Kidney (tissue), 14 donors: ENCODE data around the gene LIMK2. TPM values are rescaled to one million over a fixed set of nuclear protein-coding genes. Genes with fewer than 3 reads are reported as not detected.

Experiments used
- DNase-seq, 5 donors: peaks; one replicate each; pipeline ENCODE4 v3.0.0-alpha.2; 2013 to 2020
- FAIRE-seq: peaks from 2 replicates; lab custom pipeline; 2012; peaks lifted over from hg19 to GRCh38; lab: Jason Lieb, UNC
- H3K27ac ChIP-seq, 2 donors: one replicate each; pipeline ENCODE4 v1.7.0; 2013; ENCODE audit warnings: low read depth in 2 of 2, low read length in 2 of 2, inconsistent platforms in 1 of 2
- H3K27me3 ChIP-seq: one replicate; pipeline ENCODE4 v1.7.1; 2013; ENCODE audit warnings: low read length, inconsistent platforms; ENCODE audit not compliant: control insufficient read depth, insufficient read depth
- H3K36me3 ChIP-seq, 3 donors: one replicate each; pipeline versions ENCODE4 v1.7.0 to v1.7.1; 2013; ENCODE audit warnings: low read length in 3 of 3, control low read depth in 1 of 3, inconsistent platforms in 1 of 3; ENCODE audit not compliant: insufficient read depth in 3 of 3, control insufficient read depth in 2 of 3
- H3K4me1 ChIP-seq, 3 donors: one replicate each; pipeline versions ENCODE4 v1.7.0 to v1.7.1; 2013; ENCODE audit warnings: low read length in 3 of 3, inconsistent platforms in 1 of 3, low read depth in 1 of 3; ENCODE audit not compliant: control insufficient read depth in 2 of 3, insufficient read depth in 2 of 3
- H3K4me3 ChIP-seq, 3 donors: one replicate each; pipeline versions ENCODE4 v1.7.0 to v1.8.1; 2013; ENCODE audit warnings: low read length in 3 of 3, control low read depth in 1 of 3, inconsistent platforms in 1 of 3
- H3K9ac ChIP-seq, 3 donors: one replicate each; pipeline versions ENCODE4 v1.7.0 to v1.7.1; 2013; ENCODE audit warnings: low read length in 3 of 3, control low read depth in 1 of 3, inconsistent platforms in 1 of 3
- H3K9me3 ChIP-seq, 3 donors: one replicate each; pipeline versions ENCODE4 v1.7.0 to v1.7.1; 2013; ENCODE audit warnings: low read length in 3 of 3, control low read depth in 1 of 3, inconsistent platforms in 1 of 3; ENCODE audit not compliant: control insufficient read depth in 2 of 3, insufficient read depth in 1 of 3
- intact Hi-C: fragments of 100-400 bp; cut with DNase I; formaldehyde crosslinking; loops from one replicate; pipeline ENCODE4 v1.11.1; 2022
- polyA plus RNA-seq: library from polyadenylated mRNA; stranded (reverse); fragments of 350-450 nt; fragmentation: Illumina TruSeq; extraction: RNeasy Lipid Tissue Mini Kit (QIAGEN cat#74804); gene quantifications from one replicate; pipeline ENCODE4 v1.2.3, GENCODE V29; 2014; ENCODE audit warnings: low read depth, low replicate concordance; ENCODE audit not compliant: insufficient read depth
- total RNA-seq: library from RNA; stranded (reverse); fragmentation: NEBNext Ultra II Directional; extraction: Animal tissue kit (Norgen Biotek cat#: 25700); gene quantifications from one replicate; pipeline ENCODE4 v1.2.1, GENCODE V29; 2021
- TF ChIP-seq, protein P1 (sequence below): IDR thresholded peaks from 3 replicates; pipeline ENCODE4 v1.5.1; 2012; ENCODE audit warnings: mild to moderate bottlenecking, moderate library complexity, borderline replicate concordance; ENCODE audit not compliant: insufficient read depth; ENCODE audit errors: extremely low read depth
- donor health status: control.
- donor health status: control.
- donor health status: control.
- donor health status: control.
- donor health status: control.
- donor health status: DM: yes; HTN: yes; CAD: no.
- donor health status: Normal renal cell carcinoma (clear cell type).

The LIMK2 gene
- total and polyA plus RNA-seq, 2 donors from 2014 or later: 20.3 to 48.2 TPM

DNA sequence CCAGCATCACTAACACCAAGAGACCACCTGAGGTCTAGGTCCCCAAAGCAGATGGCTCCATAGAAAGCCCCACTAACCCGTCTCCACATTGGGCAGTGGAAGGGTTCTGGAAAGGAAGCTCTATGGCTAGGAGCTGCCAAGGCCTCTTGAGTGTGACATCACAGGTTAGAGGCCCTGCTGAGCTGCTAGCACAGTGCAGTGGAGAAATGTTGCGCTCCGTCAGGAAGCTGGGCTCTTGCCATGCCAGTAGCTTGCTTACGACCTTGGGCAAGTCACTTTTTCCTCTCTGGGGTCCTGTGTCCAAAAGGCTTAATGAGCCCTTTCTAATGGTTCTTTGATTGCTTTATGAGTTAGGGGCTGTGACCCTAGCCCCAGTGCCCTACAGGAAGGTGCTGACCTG lies 69.6 kb downstream of the LIMK2 start:
- no peak overlapping the region for H3K27ac ChIP-seq
- DNase-seq: no peak

DNA sequence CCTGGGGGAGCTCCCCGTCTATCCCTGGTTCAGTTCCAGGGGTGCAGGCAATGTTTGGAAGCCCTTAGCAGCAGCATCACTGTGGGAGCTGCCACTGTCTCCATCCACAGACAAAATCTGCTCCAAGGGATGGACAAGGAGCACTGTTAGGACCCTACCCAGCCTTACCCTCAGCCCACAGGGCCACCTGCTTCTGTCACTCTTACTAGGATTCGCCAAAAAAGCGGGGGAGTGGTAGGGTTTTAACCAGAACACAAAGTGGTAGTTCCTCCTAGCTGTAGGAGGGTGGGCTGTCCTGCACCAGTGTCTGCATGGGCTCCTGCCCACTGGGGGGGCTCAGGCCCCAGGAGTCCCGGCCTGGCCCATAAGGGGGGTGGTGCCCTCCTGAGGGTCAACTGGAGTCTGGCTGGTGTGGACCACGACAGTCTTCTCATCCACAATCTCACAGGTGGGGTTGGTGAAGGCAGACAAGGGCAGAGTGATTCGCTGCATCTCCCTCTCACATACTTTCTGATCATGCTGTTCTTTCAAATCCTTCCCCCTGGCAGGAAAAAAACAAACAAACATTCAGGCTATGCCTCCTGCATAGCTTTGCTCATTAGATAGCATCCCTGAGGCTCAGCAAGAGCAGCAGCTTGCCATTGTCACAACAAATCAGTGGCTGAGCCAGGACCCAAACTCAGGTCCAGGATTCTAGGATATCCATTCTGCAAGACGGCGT lies 70.8 kb downstream of the LIMK2 start:
- no peak overlapping the region for H3K9ac ChIP-seq
- TF ChIP-seq, protein P1, sequence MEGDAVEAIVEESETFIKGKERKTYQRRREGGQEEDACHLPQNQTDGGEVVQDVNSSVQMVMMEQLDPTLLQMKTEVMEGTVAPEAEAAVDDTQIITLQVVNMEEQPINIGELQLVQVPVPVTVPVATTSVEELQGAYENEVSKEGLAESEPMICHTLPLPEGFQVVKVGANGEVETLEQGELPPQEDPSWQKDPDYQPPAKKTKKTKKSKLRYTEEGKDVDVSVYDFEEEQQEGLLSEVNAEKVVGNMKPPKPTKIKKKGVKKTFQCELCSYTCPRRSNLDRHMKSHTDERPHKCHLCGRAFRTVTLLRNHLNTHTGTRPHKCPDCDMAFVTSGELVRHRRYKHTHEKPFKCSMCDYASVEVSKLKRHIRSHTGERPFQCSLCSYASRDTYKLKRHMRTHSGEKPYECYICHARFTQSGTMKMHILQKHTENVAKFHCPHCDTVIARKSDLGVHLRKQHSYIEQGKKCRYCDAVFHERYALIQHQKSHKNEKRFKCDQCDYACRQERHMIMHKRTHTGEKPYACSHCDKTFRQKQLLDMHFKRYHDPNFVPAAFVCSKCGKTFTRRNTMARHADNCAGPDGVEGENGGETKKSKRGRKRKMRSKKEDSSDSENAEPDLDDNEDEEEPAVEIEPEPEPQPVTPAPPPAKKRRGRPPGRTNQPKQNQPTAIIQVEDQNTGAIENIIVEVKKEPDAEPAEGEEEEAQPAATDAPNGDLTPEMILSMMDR: no peak
- no peak overlapping the region for H3K27ac ChIP-seq
- peaks cover 3 to 25% (median 25%) of the 10 kb centered on the region in 3 donors for H3K36me3 ChIP-seq
- intact Hi-C loops: no loop called here
- DNase-seq (no peak), FAIRE-seq (no peak)
- H3K4me3 ChIP-seq: no peak overlapping the region
- H3K4me1 ChIP-seq: peaks cover 0 to 3% (median 0%) of the 10 kb centered on the region in 3 donors
- H3K27me3 ChIP-seq: no peaks in the 10 kb centered on the region
- no peaks in the 10 kb centered on the region for H3K9me3 ChIP-seq

More for the DNA sequence above, 69.6 kb downstream of the LIMK2 start:
- Histone ChIP-seq H3K36me3 (peaks cover 3 to 25% (median 24%) of the 10 kb centered on the region in 3 donors), H3K27me3 (no peaks in the 10 kb centered on the region), H3K4me1 (peaks cover 0 to 3% (median 0%) of the 10 kb centered on the region in 3 donors), H3K4me3 (no peak overlapping the region), H3K9me3 (no peaks in the 10 kb centered on the region), H3K9ac (no peak overlapping the region)
- FAIRE-seq: no peak
- TF ChIP-seq, protein P1: no peak
- intact Hi-C loops: no loop called here

DNA sequence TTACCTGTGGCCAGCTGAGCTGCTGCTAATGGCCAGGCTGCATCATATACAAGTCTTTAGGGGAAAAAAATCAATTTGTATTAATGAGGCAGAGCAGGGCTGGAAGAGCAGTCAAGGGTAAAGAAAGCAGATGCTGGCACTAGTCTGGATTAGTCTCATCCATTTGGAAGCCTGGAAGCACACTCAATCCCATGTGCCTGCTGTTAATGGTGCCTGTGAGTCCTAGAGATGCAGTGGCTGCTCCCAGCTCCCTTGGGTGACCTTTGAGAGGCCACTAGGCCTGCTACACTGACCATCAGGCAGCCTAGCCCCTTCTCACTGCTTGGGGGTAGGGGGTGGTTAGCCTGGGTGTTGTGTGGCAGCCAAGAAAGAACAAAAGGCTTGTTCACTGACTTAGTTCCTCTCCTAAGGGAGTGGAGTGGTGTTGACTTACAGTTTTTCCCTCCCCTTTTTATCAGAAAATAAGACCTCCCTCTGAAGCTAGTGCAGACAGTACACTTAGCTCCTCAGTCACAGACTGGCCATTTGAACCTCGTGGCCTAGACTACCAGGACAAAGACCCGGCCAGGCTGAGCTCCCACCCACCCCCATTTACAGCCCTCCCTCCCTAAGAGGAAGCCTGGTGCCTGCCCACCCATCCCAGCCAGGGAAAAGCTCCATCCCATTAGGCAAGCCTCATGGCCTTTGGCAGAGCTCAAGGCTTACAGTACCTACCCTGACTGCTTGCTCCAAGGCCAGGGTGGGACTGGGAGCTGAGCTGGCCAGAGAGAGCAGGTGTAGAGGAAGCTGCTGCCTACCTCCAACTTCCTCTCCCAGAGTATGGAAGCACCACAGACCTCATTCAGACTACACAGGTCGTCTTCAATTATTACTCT lies 72.4 kb downstream of the LIMK2 start:
- DNase-seq (peak in 2 of 5 donors; percentile 34 to 58), FAIRE-seq (no peak)
- no peaks in the 10 kb centered on the region for H3K9me3 ChIP-seq
- no peak overlapping the region for H3K4me3 ChIP-seq
- H3K9ac ChIP-seq: no peak overlapping the region
- H3K36me3 ChIP-seq: peaks cover 3 to 25% (median 18%) of the 10 kb centered on the region in 3 donors
- intact Hi-C loops: no loop called here
- peak overlapping the region in 1 of 2 donors; percentile 38 for H3K27ac ChIP-seq
- peaks cover 0 to 13% (median 2%) of the 10 kb centered on the region in 3 donors for H3K4me1 ChIP-seq
- TF ChIP-seq, protein P1: no peak
- no peaks in the 10 kb centered on the region for H3K27me3 ChIP-seq
